Measurements from ENCODE around the gene RARS1.

Gene RARS1

DNA sequence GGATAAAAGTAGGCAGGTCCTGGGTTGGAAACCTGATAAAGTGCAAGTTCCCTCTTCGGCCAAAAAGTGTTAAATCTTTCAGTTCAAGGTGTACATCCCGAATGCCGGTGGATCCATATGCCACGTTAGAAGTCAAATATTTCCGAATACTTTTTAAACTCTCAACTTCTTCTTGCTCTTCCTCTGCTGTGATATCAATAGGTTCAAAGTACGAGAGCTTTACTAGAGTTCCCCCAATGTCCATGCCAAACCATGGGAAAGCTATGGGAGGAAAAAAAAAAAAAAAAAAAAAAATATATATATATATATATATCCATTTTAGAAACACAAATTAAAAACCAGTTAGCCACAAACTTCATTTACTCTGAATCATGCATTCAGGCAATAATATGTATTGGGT is 82.5 kb downstream of the RARS1 start:
- TF ChIP-seq, protein P1, sequence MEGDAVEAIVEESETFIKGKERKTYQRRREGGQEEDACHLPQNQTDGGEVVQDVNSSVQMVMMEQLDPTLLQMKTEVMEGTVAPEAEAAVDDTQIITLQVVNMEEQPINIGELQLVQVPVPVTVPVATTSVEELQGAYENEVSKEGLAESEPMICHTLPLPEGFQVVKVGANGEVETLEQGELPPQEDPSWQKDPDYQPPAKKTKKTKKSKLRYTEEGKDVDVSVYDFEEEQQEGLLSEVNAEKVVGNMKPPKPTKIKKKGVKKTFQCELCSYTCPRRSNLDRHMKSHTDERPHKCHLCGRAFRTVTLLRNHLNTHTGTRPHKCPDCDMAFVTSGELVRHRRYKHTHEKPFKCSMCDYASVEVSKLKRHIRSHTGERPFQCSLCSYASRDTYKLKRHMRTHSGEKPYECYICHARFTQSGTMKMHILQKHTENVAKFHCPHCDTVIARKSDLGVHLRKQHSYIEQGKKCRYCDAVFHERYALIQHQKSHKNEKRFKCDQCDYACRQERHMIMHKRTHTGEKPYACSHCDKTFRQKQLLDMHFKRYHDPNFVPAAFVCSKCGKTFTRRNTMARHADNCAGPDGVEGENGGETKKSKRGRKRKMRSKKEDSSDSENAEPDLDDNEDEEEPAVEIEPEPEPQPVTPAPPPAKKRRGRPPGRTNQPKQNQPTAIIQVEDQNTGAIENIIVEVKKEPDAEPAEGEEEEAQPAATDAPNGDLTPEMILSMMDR (IDR thresholded peaks at IDR 0.05): no peak
